GM19240 (cell line): Measurements from ENCODE around the gene OTX2.

Source experiments
- DNase-seq: peaks from one replicate; pipeline ENCODE4 v3.0.0; 2011; ENCODE audit warnings: low spot score; ENCODE audit not compliant: insufficient read length

OTX2 gene

DNA sequence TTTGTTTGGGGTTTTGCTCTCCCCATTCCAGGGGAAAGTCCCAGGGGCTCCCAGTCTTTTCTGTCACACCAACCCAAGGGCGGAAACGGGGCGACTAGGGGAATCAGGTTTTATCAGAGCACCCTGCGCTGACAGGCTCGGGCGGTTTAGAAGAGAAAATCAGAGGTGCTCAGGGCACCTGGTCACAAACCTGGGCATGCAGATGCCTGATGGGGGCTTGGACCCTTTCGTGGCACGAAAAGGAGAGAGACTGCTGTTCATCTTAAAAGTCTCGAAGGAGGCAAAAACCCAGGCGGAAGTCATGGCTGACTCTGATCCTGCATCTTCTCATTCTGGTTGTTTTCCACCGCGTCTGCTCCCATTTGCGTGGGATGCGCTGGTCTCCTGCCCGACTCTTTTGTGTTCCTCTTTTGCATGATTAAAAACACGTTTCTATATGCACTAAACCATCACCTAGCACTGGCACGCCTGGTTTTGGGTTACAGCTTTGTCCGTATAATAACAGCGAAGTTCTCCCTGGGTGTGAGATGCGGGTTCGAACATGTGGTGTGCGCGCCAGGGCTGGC is 13.2 kb downstream of the OTX2 start:
- DNase-seq = no peak

DNA sequence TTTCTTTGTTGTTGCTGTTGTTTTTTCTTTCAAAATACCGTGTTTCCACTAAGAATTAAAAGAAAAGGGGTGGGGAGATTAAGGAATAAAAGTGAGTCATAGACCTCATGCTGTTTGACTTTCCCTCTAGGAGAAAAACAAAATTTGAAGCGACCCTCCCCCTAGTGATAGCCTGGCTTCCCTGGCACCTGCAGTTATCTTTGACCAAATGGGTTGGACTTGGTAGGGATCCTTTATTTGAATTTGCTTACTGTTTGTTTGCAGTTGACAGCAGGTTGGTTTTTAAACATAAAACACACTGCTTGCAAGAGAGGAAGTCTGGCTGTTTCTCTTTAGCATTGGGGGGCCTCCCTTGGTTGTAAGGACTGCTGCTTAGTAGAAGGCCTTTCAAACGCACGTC is 14.0 kb downstream of the OTX2 start:
- DNase-seq = no peak

- DNase-seq = no peak
These were observed 15.0 kb downstream of the OTX2 start for GRCh38 chr14:56795284-56795622.

GRCh38 chr14:56794557-56795283 is 15.6 kb downstream of the OTX2 start:
- no peak for DNase-seq

DNA sequence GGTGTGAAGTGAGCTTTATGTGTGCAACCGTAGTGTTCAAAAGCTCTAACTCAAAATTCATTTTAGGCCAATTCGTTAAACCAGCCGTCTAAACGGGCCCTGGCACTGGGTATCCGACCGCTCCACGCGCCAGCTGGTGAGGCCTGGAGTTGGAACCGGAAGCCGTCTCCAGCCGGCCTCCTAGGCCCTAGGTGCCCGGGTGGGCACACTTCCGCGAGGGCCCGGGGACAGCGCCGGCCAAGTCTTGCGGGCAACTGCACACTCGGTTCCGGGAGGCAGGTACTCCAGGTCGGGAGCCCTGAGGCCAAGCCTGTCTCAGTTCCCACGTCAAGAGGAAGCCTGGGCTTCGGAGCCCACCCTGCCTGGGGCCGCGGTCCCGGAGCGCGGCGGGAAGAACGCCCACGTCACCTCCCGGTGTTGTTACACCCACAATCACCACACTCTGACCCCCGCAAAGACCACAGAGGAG is 16.2 kb downstream of the OTX2 start:
- no peak for DNase-seq

DNA sequence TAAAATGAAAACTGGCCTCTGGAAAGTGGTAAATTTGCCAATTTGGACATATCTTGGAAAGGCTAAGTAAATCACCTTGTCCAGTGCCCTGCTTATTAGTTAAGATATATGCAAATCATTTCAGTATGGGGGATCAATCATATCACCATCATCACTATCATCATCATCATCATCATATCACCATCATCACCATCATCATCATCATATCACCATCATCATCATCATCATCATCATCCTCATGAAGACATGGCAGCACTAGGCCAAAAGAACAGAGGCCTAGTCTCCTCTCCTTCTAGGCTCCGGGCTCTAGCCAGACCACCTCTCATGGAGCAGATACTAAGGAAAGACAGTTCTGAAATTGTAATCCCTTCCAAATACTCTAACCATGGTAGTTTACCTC is 20.3 kb downstream of the OTX2 start:
- DNase-seq = no peak

GRCh38 chr14:56787530-56787929 is 22.7 kb downstream of the OTX2 start:
- DNase-seq = no peak

DNA sequence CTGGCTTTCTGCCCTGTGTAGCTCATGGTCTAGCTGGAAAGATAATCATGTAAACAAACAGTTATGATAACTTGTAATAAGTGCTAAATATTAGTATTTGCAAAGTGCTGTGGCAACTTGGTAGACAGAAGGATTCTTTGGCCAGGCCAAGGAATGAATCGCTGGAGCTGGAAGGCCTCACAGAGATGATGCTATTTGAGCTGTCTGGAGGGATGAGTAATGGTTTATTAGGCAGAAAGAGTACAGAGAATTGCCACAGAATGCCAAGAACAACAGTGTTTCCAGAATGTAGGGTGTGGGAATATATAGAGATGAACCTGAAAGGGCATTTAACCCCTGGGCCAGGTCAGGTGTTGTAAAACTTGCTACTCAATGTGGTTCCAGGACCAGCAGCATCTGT is 27.6 kb downstream of the OTX2 start:
- DNase-seq = no peak

DNA sequence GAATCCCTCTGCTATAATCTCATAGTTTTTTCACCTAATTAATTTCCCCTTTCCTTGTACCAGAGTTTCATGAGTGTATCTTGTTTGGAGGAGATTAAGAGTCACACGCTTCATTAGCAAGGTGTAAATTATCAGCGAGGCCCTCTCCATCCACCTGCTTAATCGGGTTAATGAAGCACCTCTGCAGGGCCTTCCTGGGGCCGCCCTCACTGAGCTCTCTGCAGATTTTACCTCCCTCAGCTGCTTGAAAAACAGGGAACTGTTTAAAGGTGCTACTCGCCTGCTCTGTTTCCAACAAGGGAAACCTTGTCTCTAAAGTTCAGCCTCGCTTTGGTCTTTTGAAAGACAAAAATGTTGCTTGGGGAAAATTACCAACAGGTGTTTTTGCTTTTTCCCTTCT is 35.8 kb downstream of the OTX2 start:
- DNase-seq = no peak

- no peak for DNase-seq
These were observed 39.8 kb downstream of the OTX2 start for GRCh38 chr14:56770512-56770911.

GRCh38 chr14:56760164-56760914 is 49.9 kb downstream of the OTX2 start:
- no peak for DNase-seq

- DNase-seq = no peak
These were observed 50.6 kb downstream of the OTX2 start for GRCh38 chr14:56759633-56760032.

- no peak for DNase-seq
These were observed 51.2 kb downstream of the OTX2 start for GRCh38 chr14:56759094-56759493.

GRCh38 chr14:56754921-56755320 is 55.4 kb downstream of the OTX2 start:
- no peak for DNase-seq

DNA sequence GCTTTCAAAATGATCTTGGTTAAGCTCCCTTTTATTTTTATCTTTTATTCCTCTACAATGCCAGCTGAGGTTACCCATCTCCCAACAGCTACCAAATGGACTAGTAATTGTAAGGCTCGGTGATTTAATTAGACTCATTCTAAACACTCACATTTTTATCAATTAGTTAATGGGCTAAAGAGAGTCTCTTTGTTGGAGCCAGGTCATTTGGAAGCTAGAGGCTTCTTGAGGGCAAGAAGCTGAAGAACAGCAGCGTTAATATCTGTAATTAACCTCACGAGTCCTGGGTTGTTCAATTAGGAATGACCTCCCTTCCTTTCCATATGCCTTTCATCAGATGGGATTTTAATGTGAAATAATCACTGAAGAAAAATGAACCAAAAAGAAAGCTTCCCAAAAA is 56.9 kb downstream of the OTX2 start:
- DNase-seq = no peak

GRCh38 chr14:56752428-56752827 is 57.9 kb downstream of the OTX2 start:
- no peak for DNase-seq

DNA sequence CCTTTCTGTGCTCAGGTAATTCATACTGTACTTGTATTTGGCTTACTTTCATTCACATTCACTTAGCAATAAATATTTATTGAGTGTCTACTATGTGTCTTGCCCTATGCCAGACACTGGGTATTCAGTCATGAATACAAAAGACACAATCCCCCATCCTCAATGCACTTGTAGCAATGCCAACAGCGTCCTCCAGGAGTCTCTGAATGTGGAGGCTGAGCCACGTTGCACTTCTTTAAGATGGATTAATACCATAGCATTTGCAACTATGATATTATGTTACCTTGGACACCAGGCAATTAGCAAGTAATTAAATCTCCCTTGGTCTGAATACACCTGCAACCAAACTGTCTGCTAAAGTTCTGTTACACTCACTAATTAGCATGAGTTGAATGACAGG is 58.8 kb downstream of the OTX2 start:
- DNase-seq = no peak
